HL-60 (cell line): ENCODE data around the gene SLC25A47.

Source experiments
- CTCF ChIP-seq: IDR thresholded peaks from one replicate; pipeline ENCODE4 v1.5.1; 2011; ENCODE audit warnings: low read length, control low read depth, inconsistent platforms; ENCODE audit not compliant: insufficient read depth
- POLR2AphosphoS5 ChIP-seq: IDR thresholded peaks from 2 replicates; pipeline ENCODE4 v1.6.1; 2012; ENCODE audit warnings: low read depth
- REST ChIP-seq: IDR thresholded peaks from 2 replicates; pipeline ENCODE4 v1.6.1; 2012; ENCODE audit warnings: low read depth; ENCODE audit not compliant: insufficient replicate concordance
- SPI1 ChIP-seq: IDR thresholded peaks from 2 replicates; pipeline ENCODE4 v1.6.1; 2012; ENCODE audit warnings: low read depth, mild to moderate bottlenecking, borderline replicate concordance

- no peak for TF ChIP-seq POLR2AphosphoS5
- no peak for TF ChIP-seq CTCF
- TF ChIP-seq SPI1: no peak
- no peak for TF ChIP-seq REST
Observed at GRCh38 chr14:100361626-100362025, 38.5 kb downstream of the SLC25A47 start.
